HG02798 (cell line): ENCODE data around the gene TOP2A.

Experiments used
- ATAC-seq: cut with Tn5 transposase; IDR thresholded peaks from one replicate; pipeline ENCODE4 v1.9.1; 2021; ENCODE audit warnings: mild to moderate bottlenecking; ENCODE audit not compliant: unreplicated experiment, poor library complexity

The TOP2A gene

GRCh38 chr17:40349895-40350688 lies 67.6 kb downstream of the TOP2A start:
- ATAC-seq = no peak

- ATAC-seq = no peak
These were observed 68.2 kb downstream of the TOP2A start for GRCh38 chr17:40349477-40349894.

- no peak for ATAC-seq
These were observed 68.9 kb downstream of the TOP2A start for GRCh38 chr17:40348562-40349476.

- ATAC-seq = no peak
These were observed 69.6 kb downstream of the TOP2A start for GRCh38 chr17:40348136-40348504.

- ATAC-seq = no peak
These were observed 70.2 kb downstream of the TOP2A start for GRCh38 chr17:40347319-40348135.

- no peak for ATAC-seq
These were observed 70.9 kb downstream of the TOP2A start for GRCh38 chr17:40346765-40347158.

- ATAC-seq = no peak
These were observed 71.5 kb downstream of the TOP2A start for GRCh38 chr17:40345994-40346764.

- ATAC-seq = no peak
These were observed 72.3 kb downstream of the TOP2A start for GRCh38 chr17:40345161-40345993.

- no peak for ATAC-seq
These were observed 73.1 kb downstream of the TOP2A start for GRCh38 chr17:40344421-40345160.

GRCh38 chr17:40343219-40344119 lies 74.2 kb downstream of the TOP2A start:
- ATAC-seq = no peak

GRCh38 chr17:40342504-40343218 lies 75.0 kb downstream of the TOP2A start:
- no peak for ATAC-seq

- ATAC-seq = no peak
These were observed 75.7 kb downstream of the TOP2A start for GRCh38 chr17:40341808-40342503.

GRCh38 chr17:40340880-40341807 lies 76.6 kb downstream of the TOP2A start:
- peak; percentile 78 for ATAC-seq

- no peak for ATAC-seq
These were observed 77.4 kb downstream of the TOP2A start for GRCh38 chr17:40340327-40340726.
